AG04449 (cell line): ENCODE measurements around the gene ZNF236.

Experiments
- CTCF ChIA-PET: fragments of 350-600 bp; formaldehyde crosslinking; extraction: SDS; loops from one replicate; lab custom pipeline; 2021; ENCODE audit warnings: antibody characterized with exemption; lab: Yijun Ruan, JAX
- POLR2A ChIA-PET: fragments of 400-600, 350-600 bp; formaldehyde crosslinking; extraction: SDS; loops from one replicate; lab custom pipeline; 2020; ENCODE audit warnings: antibody characterized with exemption, inconsistent platforms; lab: Yijun Ruan, JAX
- DNase-seq: peaks from one replicate; pipeline ENCODE4 v3.0.0-alpha.2; 2010; ENCODE audit warnings: low read depth, low spot score
- H3K4me3 ChIP-seq: 2 replicates; pipeline ENCODE4 v1.5.1; 2011; ENCODE audit warnings: low read depth, mild to moderate bottlenecking, control low read depth, low read length
- TF ChIP-seq, protein P1 (sequence below): IDR thresholded peaks from one replicate; pipeline ENCODE4 v1.5.1; 2011; ENCODE audit warnings: mild to moderate bottlenecking, moderate library complexity, low read length, control low read depth, inconsistent platforms; ENCODE audit not compliant: insufficient read depth; ENCODE audit errors: missing control alignments

ZNF236 gene

DNA sequence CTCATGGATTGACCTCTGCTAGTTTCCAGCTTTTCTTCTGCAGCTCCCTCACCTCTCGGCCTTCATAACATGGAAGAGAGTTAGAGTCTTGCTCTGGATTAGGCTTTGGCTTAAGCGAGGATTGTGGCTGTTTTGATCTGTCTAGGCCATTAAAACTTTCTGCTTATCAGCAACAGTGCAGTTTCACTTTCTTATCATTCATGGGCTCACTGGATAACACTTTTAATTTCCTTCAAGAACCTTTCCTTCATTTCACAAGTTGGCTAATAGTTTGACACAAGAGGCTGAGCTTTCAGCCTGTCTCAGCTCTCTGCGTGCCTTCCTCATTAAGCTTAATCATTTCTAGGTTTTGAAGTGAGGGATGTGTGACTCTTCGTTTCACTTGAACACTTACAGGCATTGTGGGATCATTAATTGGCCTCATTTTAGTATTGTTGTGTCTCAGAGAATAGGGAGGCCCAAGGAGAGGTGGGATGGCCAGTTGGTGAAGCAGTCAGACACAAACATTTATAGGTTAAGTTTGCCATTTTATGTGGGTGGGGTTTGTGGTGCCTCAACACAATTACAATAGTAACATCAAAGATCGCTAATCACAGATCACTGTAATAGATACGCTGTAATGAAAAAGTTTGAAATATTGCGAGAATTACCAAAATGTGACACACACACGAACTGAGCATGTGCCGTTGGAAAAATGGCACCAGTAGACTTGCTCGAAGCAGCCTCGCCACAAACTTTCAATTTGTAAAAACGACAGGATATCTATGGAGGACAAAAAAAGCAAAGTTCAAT lies 129.3 kb downstream of the ZNF236 start:
- TF ChIP-seq, protein P1, sequence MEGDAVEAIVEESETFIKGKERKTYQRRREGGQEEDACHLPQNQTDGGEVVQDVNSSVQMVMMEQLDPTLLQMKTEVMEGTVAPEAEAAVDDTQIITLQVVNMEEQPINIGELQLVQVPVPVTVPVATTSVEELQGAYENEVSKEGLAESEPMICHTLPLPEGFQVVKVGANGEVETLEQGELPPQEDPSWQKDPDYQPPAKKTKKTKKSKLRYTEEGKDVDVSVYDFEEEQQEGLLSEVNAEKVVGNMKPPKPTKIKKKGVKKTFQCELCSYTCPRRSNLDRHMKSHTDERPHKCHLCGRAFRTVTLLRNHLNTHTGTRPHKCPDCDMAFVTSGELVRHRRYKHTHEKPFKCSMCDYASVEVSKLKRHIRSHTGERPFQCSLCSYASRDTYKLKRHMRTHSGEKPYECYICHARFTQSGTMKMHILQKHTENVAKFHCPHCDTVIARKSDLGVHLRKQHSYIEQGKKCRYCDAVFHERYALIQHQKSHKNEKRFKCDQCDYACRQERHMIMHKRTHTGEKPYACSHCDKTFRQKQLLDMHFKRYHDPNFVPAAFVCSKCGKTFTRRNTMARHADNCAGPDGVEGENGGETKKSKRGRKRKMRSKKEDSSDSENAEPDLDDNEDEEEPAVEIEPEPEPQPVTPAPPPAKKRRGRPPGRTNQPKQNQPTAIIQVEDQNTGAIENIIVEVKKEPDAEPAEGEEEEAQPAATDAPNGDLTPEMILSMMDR = no peak
- H3K4me3 ChIP-seq = no peak overlapping the region
- DNase-seq = no peak
- POLR2A ChIA-PET = no interaction called here
- CTCF ChIA-PET = interaction anchor here (0.9 to 1.6 kb wide), 4 partner anchors 14 to 149 kb away, joined by 3 to 6 read pairs (median 5); no protein-coding TSS in a partner anchor

DNA sequence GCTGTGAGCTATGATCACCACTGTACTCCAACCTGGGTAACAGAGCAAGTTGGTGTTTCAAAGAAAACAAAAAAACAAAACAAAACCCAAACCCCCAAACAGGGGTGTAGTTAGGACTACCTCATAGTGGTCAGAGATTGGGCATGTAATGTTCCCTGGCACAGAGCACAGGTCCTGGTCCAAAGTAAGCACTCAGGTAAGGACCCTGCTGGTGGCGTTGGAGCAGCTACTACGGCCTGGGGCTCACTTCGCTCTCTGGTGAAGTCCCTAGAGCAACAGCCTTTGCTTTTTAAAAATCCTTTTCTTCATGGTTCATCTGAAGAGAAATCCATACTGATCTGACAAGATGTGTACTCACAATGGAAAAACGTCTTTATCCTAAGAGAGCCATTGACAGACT lies 130.4 kb downstream of the ZNF236 start:
- CTCF ChIA-PET = interaction anchor here (1.3 to 2.1 kb wide), 2 partner anchors 15 to 30 kb away, joined by 5 to 6 read pairs; no protein-coding TSS in a partner anchor
- H3K4me3 ChIP-seq = no peak overlapping the region
- TF ChIP-seq, protein P1 = no peak
- no peak for DNase-seq
- POLR2A ChIA-PET = no interaction called here

DNA sequence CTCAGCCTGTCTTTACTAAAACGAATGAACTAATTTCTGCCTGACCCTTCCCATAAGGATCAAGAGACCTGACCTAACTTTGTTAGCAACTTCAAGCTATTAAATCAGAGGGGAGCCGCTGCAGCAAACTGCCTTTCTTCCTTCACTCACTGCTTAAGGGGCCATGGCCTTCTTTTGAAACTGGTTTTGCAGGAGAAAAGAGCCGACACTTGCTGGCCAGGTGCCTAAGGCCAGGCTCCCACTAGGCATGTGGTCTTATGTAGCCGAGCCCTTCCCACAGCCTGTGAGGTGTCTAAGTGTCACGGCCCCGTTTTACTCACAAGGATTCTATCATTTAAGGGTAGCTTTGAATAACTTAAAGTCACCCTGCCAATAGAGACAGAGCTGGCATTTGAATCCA lies 130.8 kb downstream of the ZNF236 start:
- CTCF ChIA-PET = interaction anchor here (1.2 to 2.1 kb wide), 3 partner anchors 8 to 29 kb away, joined by 3 to 6 read pairs (median 5); no protein-coding TSS in a partner anchor
- DNase-seq = no peak
- POLR2A ChIA-PET = no interaction called here
- TF ChIP-seq, protein P1 = no peak
- no peak overlapping the region for H3K4me3 ChIP-seq

DNA sequence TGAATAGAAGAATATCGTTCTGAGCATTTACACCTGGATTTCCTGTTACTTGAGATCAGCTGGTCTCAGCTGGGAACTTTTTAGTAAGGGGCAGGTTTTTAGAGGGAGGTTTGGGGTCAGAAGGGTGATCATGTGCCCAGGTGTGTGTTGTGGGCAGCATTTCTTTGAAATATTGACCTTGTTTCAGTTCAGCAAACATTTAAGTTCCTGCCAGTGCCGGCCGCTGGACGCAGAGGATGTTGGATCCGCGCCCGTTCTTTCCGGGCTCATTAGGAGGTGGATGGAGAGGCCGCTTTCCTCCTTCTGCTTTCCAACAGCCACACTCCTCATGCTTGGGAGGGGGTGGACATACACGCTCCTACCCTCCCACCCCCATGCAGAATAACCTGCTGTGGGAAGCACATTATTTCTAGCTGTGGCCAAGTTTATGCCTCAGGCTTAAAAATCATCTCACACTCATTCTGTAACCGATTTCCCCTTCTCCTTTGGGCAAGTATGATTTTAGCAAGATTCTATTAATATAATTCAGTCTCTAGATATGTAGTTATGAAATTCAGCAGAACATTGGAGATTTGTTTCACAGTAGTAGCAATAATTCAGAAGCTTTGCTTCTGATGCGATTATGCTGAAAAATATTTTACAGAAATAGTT lies 131.4 kb downstream of the ZNF236 start:
- DNase-seq = no peak
- no peak overlapping the region for H3K4me3 ChIP-seq
- POLR2A ChIA-PET = no interaction called here
- TF ChIP-seq, protein P1 = no peak
- CTCF ChIA-PET = interaction anchor here (1.2 to 2.1 kb wide), 3 partner anchors 9 to 29 kb away, joined by 3 to 6 read pairs (median 5); no protein-coding TSS in a partner anchor

DNA sequence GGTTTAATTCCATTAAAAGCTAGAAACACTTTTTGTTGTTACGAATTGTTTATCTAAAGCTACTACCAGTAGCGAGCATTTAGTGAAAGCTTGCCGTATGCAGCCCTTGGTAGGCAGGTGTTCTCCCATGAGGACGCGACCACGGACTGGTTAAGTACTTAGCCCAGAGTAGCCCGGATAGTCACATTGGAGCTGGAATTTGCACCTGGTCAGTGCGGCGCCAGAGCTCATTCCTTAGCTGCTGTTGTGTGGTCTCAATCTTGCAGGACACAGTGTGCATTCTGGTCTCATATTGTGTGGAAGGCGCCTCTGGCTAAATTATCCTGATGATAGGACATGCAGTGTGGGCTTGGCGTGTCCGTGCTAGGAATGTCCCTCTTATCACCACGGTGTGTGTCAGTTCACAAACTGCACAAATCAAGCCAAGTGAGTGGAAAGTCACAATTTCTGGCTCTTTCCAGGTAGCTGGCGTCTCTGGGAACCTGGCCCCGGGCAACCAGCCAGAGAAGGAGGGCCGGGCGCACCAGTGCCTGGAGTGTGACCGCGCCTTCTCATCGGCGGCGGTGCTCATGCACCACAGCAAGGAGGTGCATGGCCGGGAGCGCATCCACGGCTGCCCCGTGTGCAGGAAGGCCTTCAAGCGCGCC lies 133.3 kb downstream of the ZNF236 start:
- POLR2A ChIA-PET = no interaction called here
- TF ChIP-seq, protein P1 = no peak
- no peak for DNase-seq
- H3K4me3 ChIP-seq = no peak overlapping the region
- CTCF ChIA-PET = interaction anchor here (1.0 to 1.5 kb wide), 3 partner anchors 10 to 27 kb away, joined by 3 read pairs; no protein-coding TSS in a partner anchor
